GM19468 (cell line): ENCODE measurements around the gene KDM3B.

Experiments used
- ATAC-seq: cut with Tn5 transposase; IDR thresholded peaks from one replicate; pipeline ENCODE4 v1.9.1; 2021; ENCODE audit warnings: mild to moderate bottlenecking, moderate library complexity, moderate number of reproducible peaks; ENCODE audit not compliant: unreplicated experiment; ENCODE audit errors: extremely low read depth

Gene KDM3B

DNA sequence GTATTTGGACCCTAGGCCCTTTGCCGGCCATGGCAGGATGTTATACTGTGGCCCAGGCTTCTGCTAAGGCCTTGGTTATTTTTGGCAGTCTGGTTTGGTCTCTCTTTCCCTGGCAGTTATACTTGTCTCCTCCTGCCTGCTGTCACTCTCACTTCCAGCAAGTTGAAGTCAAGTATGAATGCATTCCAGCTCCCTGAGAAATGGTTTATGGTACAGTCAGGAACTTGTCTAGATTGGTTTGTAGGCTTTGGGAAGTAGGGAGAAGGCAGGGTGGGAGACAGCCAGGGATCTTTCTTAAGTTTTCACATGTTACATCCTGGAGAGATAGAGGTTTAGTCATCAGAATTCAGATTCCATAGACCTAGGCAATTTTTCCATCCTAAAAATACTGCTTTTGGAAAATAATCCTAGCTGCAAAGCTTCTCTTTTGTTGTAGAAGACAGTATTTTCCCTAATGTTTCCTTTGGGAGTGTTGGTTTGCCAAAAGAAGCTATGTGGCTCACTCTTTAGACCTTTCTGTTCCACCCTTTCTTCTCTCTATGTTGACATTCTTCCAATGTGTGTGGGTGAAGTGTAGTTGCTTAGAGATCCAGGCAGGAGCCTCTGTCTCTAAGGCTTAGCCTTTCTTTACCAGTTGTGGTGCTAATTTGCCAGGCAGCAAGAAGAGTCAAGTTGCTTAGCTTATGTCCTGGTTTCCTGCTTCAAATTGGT, 2.5 kb upstream of the KDM3B start:
- ATAC-seq = no peak

DNA sequence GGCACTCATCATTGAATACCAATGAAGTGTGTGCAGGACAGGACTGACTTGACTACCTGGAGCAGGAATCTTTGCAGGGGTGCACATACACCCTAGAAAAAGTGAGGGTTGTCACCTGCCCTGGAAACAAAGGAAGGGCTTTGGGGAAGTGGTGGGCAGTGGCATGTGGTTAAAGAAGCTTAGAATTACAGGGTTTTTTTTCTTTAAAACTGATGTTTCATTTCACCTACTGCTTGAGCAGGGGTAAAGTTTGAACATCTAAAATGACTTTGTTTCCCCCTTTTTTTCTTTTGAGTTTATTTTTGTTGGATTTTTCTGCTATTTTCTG, 2.0 kb upstream of the KDM3B start:
- ATAC-seq = no peak

DNA sequence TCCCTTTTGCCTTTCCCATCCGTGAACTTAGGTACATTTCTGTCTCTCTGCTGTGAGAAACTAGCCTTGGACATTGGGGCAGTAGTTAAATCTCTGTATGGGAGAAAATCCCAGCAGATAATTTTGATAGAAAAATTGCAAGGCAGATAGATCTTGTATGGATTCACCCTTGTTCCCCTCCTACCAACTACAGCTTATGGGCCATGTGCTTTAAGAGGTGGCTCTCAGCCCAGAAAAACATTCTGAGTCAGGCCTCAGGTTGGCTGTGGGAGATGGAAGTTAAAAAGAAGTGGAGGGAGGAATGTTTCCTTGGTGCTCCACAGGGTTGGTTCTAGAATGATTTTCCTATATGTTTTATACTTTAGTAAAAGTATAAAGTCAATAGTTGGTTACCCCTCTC, 1.4 kb upstream of the KDM3B start:
- no peak for ATAC-seq

DNA sequence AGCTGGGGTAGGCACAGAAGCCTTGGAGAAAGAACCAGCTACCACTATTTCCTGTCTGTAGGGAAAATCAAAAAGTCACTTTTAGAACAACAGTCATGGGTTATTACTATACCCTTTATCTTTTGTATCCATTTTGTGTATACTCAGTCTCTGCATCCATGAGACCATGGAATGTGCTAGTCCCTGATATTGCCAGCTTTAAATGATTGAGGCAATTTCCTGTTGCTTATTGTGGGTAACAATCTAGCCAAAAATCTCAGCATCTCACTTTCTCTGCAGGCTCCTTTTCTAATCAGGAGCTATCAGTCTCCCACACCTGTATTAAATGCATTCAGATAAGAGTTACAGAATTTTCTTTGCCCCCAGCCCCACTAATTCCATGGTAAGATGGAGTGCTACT, 968 bp upstream of the KDM3B start:
- ATAC-seq = no peak

DNA sequence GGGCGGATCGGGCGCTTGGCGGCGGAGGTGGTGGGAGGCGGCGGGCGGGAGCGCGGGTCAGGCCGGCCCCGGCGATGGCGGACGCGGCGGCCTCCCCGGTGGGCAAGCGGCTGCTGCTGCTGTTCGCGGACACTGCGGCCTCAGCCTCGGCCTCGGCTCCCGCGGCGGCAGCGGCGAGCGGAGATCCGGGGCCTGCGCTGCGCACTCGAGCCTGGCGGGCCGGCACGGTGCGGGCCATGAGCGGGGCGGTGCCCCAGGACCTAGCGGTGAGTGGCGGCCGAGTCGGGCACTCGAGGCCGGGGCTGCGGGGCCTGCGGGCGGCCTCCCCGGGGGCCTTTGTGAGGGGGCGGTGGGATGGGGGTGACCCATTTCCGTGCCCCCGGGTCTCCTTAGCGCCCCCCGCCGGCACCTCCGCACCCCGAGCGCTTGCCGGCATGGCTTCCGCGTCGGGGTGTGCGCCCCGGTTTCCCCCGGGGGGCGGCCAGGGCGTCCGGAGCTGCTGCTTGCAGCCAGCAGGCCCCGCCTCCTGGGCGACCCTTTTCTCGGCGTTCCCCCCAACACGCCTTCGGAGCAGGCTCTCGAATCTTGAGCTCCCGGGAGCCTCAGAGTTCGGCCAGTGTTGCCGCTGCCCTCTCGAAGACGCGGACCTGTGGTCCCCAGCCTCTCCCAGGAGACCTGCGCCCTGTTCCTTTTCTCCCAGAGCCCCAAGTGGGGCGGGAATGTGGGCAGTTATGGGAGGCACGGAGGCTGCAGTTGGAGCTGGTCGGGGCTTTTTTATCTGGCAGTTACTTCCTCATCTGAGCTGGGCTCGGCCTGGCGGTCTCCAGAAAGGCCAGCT, 456 bp downstream of the KDM3B start:
- peak; percentile 25 for ATAC-seq

DNA sequence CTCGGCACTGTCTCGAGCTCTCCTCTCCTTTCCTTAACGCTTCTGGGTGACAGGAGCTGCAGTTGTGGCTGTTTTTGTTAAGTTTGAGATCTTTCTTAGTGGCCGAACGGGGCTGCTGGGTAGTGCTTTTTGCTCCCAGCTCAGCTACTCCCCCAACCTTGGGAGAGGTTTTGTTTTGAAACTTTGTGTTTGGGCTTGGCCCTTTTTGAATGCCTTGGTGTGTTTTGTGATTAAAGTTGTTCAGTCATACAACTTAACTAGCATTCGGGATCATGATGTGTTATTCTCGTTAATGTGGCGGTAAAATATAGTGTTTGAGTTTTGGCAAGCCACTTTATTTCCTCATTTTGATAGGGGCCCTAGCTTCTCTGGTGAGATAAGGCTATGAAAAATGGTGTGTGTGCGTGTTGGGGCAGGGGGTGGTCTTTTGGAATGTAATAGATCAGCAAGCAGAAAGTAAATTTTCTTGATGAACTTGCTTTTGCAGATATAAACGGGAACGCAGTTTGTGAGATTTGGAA, 1.1 kb downstream of the KDM3B start:
- no peak for ATAC-seq

DNA sequence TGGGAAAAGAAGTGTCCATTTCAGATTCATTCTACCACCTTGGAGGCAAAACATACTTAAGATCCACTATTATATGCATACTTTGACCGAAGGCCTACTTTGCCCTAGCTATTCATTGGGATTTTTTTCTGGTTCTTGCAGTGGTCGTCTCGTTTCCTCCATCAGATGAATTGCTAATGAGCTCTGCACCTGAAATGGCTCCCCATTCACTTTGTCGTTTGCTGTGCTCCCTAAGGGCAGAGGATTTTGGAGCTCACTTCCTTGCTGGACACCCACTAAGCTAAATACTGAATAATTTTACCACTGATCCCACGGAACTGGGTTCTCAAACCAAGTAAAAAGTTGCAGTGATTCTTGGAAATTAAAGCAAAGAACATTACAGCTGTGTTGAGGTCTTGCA, 1.9 kb downstream of the KDM3B start:
- no peak for ATAC-seq

DNA sequence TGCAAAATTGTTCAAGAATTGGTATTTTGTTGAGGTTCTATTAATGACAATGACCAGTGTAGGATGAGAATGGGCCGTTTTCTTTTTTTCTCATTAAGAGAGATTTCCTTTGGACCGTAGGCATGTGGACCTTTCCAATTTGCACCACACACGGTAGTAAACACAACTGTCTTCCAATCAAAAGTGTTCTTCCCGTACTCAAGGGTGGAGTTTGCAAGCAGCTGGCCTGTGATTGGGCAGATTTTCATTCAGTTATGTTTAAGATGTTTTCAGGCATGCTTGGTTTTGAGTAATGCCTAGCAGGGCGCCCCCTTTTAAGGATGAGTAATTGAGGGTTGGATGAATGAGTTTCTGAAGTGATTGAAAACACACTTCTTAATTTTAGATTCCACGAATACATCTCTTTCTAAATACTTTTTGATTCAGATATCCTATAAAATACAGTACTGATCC, 2.5 kb downstream of the KDM3B start:
- no peak for ATAC-seq

DNA sequence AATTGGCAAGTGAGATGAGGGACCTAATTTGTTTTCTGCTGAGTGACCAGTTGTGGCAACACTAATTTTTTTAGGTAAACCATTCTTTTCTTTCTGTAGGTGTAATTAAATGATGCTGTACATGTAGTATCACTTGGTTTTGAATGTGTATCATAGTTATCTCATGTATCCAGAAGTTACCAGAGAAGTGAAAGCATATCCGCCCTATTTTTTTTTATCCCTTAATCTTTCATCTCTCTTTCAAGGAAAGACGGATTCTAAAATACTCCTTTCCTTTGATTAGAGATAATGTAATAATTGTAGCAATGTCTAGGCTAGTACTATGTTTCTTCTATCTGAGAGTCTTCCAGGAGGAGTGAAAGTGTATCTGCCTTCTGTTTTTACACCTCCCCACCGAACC, 7.1 kb downstream of the KDM3B start:
- ATAC-seq = no peak

DNA sequence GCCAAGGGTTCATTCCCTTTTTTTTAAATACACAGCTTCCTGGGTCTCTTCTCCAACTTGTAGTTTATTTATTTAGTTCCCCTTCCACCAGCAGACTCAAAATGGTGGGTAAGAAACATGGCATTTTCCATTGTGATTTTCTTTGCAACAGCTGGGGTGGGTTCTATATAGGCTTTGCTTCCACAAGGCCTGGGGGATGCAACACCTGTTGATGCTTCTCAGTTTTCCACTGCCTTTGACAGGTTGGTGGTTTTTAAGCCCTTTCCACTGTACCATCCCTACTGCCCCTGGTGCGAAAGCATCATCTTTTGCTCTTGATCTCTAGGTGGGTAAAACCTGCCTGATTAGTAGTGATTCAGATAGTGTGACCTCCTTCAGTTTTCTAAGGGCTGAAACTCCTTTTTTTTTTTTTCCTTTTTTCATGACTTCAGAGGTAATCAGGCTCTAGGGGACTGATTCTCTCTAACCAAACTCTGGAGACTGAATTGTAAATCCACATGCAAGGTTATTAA, 8.5 kb downstream of the KDM3B start:
- ATAC-seq = no peak

DNA sequence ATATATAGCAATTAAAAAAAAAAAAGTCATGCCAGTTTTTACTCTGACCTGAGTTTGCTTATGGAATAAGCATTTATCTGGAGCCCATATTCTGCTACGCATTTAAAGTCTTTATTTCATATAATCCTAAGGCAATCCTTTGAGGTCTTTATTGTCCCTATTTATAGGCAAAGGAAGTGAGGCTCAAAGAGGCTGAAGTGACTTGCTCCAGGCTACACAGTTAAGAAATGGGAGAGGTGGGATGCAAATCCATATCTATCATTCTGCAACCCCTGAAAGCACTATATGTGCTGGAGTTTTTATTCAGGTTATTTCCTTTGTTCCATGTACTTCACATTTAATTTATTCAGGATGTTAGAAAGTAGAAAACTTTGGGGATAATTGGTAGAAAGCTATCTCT, 12.1 kb downstream of the KDM3B start:
- no peak for ATAC-seq

DNA sequence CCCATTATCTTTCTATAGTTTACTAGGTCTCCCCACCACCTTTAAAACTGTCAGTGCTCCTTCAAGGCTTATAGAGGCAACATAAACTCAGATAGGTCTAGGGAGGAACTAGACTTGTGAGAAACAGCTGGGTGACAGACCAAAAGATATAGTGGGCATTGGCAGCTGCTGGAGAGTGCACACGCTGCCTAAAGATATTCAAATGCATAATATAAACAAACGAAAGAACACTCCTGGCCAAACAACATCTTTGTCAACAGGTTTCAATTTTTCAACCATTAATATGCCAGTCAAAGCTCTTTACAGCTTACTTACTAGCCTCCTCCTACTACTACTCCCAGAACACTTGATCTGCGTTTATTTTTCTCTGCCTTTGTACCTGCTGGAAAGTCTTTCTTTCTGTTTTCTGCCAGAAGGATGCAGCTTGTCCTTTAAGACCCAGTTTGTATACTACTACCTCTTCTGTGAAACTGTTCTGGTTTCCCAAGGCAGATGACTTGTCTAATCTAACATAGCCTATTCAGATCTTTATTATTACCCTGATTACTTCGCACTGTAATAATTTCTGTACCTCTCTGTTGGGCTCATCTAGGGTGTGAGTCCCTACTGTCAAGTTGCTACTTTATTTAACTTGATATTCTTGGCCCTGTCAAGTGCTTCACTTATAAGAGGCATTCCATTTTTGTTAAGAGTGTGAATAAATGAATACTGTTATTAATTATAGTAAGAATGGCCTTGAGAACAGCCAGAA, 14.3 kb downstream of the KDM3B start:
- ATAC-seq = no peak

DNA sequence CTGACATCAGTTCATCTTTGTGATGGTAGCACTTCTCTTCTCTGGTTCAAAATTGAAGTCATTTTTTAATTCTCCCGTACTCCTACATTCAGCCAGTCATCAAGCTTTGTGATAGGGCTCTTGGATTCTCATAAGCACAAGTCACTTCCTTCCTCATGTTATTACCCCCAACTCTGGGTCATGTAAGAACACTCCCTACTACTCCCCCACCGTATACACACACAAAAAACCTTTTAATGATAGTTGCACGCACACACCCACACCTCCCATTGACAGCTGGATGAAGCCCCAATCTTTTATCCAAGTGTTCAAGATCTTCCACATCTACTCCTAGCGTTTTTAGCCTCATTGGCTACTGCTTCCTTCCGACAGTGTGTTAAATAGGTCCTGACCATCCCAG, 16.8 kb downstream of the KDM3B start:
- no peak for ATAC-seq

DNA sequence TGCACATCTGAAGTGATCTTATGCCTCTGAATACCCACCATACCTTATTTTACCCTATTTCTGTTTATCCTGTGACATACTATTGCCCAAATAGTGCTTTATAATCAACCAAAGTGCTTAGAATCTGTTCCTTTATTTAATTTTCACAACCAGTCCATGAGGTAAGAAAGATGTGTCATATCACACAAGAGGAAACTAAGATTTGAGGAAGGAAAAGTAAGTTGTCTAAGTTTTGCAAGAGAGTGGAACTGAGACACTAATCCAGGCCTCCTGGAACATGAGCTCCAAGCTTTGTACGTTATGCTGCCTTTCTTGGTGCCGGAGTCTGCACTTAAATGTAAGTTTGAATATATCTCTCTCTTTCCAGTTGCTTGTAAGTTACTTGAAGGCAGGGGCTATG, 17.2 kb downstream of the KDM3B start:
- no peak for ATAC-seq

DNA sequence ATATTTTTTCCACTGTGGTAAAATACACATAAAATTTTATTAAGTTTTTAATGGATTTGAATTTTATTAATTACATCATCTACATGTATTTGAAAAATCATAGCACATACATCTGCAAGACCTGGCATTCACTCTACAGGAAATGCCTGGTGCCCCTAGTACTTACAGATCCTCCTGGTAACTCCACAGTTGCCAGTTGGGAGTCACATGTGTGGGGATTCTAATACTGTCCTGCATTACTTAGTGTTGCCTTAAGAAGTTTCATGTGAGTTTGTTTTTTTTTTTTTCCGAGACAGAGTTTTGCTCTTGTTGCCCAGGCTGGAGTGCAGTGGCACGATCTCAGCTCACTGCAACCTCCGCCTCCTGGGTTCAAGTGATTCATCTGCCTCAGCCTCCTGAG, 18.1 kb downstream of the KDM3B start:
- ATAC-seq = no peak

DNA sequence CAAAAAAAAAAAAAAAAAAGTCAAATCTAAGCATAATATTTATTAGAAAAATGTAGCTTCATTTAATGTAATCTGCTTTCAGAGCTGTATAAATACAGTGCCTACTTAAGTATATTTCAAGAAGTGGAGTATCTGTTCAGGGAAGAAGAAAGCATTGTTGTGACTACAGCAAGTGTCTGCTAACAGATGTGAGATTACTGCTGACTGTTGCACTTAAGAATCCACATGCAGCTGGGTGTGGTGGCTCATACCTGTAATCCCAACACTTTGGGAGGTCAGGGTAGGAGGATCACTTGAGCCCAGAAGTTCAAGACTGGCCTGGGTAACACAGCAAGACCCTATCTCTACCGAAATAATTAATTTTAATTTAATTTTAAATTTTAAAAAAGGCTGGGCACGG, 19.0 kb downstream of the KDM3B start:
- ATAC-seq = no peak

DNA sequence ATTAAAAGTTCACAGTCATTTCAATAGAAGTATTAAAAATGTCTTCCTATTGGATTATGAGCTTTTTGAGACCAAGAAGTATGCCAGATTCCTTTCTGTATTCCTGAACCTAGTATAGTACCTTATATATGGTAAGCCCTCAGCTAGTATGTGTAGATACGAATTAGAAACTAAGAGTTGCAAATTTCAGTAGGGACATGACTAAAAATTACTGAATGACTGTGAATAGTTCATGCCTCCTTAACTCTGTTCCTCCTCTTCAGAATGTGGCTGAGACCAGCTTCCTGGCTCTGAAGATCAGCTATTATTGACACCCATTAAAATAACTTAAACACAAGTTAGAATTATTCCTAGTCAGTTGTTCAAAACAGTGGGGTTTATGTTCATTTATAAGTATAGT, 19.7 kb downstream of the KDM3B start:
- ATAC-seq = peak; percentile 58

DNA sequence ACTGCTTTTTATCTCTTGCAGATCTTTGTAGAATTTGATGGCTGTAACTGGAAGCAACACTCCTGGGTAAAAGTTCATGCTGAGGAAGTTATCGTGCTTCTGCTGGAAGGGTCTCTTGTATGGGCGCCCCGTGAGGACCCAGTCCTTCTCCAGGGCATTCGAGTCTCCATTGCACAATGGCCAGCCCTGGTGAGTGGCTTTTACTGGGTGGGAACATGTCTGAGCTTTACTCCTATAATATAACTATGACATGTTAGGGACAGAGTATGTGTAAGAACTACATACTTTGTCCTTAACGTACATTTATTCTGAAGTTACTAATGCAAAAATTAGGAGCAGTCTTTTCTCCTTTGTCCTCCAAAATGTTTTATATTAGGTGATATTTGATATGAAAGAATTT, 20.2 kb downstream of the KDM3B start:
- no peak for ATAC-seq

DNA sequence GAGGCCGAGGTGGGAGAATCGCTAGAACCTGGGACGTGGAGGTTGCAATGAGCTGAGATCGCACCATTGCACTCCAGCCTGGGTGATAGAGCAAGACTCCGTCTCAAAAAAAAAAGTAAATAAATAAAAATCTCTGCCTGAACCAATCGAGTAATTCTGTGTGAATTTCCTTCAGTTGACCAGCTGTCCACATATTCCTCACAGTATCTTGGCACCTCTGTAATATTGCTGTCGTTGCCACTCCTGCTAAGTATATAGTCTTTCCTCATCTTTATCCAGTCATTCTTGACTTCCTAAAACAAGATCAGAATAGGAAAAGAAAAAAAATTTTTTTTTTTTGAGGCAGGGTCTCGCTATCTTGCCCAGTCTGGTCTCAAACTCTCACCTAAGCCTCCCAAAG, 29.9 kb downstream of the KDM3B start:
- no peak for ATAC-seq

DNA sequence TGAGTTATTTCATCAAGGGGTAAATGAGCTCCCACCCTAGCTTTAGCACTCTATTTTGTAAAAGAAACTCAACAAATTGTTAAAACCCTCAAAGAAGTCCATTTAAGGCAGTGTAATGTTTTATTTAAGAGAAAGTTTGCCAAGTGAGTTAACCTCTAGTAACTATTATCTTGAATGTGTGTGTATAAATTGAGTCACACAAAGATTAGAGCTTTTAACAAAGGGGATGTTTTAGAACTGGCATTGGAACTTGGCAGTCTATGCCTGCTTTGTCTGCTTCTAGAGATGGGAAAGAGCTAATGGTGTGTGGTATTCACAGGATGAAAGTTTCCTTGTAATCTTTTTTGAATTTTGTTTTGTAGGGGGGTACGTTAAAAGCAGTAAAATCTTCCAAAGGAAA, 33.2 kb downstream of the KDM3B start:
- ATAC-seq = no peak

DNA sequence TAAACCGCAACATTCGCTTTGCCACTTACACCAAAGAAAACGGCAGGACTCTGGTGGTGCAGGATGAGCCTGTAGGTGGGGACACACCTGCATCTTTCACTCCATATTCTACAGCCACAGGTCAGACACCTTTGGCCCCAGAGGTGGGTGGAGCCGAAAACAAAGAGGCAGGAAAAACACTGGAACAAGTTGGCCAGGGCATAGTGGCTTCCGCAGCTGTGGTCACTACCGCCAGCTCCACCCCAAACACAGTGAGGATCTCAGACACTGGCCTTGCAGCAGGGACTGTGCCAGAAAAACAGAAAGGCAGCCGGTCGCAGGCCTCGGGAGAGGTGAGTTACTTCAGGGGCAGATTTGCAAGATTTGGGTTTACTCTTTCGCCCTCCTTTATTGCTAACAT, 33.8 kb downstream of the KDM3B start:
- no peak for ATAC-seq
